8988T (cell line): ENCODE data around the gene CHL1.

Experiments used
- DNase-seq: peaks from one replicate; pipeline ENCODE4 v3.0.0; 2011

The CHL1 gene

GRCh38 chr3:228442-229182 lies 32.0 kb downstream of the CHL1 start:
- DNase-seq = no peak

- DNase-seq = no peak
Measured at GRCh38 chr3:229183-229661, 32.7 kb downstream of the CHL1 start.

- no peak for DNase-seq
Measured at GRCh38 chr3:236881-237280, 40.3 kb downstream of the CHL1 start.

- DNase-seq = no peak
Measured at GRCh38 chr3:242602-243355, 46.2 kb downstream of the CHL1 start.

- no peak for DNase-seq
Measured at GRCh38 chr3:243356-243725, 46.8 kb downstream of the CHL1 start.

- no peak for DNase-seq
Measured at GRCh38 chr3:244041-244440, 47.5 kb downstream of the CHL1 start.

GRCh38 chr3:247916-248315 lies 51.4 kb downstream of the CHL1 start:
- no peak for DNase-seq

GRCh38 chr3:248864-249520 lies 52.4 kb downstream of the CHL1 start:
- no peak for DNase-seq

GRCh38 chr3:249587-250262 lies 53.2 kb downstream of the CHL1 start:
- no peak for DNase-seq

GRCh38 chr3:256501-256900 lies 59.9 kb downstream of the CHL1 start:
- no peak for DNase-seq

GRCh38 chr3:257826-258225 lies 61.3 kb downstream of the CHL1 start:
- no peak for DNase-seq

GRCh38 chr3:260898-261297 lies 64.3 kb downstream of the CHL1 start:
- DNase-seq = no peak

- no peak for DNase-seq
Measured at GRCh38 chr3:263393-263792, 66.8 kb downstream of the CHL1 start.

- no peak for DNase-seq
Measured at GRCh38 chr3:264394-265156, 68.0 kb downstream of the CHL1 start.

GRCh38 chr3:267101-267500 lies 70.5 kb downstream of the CHL1 start:
- no peak for DNase-seq

- DNase-seq = no peak
Measured at GRCh38 chr3:270688-271087, 74.1 kb downstream of the CHL1 start.

- DNase-seq = no peak
Measured at GRCh38 chr3:274927-275326, 78.4 kb downstream of the CHL1 start.

- no peak for DNase-seq
Measured at GRCh38 chr3:277873-278272, 81.3 kb downstream of the CHL1 start.

GRCh38 chr3:278300-279064 lies 81.9 kb downstream of the CHL1 start:
- DNase-seq = no peak

GRCh38 chr3:279325-279724 lies 82.8 kb downstream of the CHL1 start:
- DNase-seq = no peak

GRCh38 chr3:280681-281080 lies 84.1 kb downstream of the CHL1 start:
- no peak for DNase-seq

- no peak for DNase-seq
Measured at GRCh38 chr3:284322-284721, 87.8 kb downstream of the CHL1 start.
